HG03460 (cell line): ENCODE measurements around the gene SERPINB12.

Experiments
- ATAC-seq: cut with Tn5 transposase; IDR thresholded peaks from one replicate; pipeline ENCODE4 v1.9.1; 2021; ENCODE audit not compliant: unreplicated experiment

Gene SERPINB12, protein sequence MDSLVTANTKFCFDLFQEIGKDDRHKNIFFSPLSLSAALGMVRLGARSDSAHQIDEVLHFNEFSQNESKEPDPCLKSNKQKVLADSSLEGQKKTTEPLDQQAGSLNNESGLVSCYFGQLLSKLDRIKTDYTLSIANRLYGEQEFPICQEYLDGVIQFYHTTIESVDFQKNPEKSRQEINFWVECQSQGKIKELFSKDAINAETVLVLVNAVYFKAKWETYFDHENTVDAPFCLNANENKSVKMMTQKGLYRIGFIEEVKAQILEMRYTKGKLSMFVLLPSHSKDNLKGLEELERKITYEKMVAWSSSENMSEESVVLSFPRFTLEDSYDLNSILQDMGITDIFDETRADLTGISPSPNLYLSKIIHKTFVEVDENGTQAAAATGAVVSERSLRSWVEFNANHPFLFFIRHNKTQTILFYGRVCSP

DNA sequence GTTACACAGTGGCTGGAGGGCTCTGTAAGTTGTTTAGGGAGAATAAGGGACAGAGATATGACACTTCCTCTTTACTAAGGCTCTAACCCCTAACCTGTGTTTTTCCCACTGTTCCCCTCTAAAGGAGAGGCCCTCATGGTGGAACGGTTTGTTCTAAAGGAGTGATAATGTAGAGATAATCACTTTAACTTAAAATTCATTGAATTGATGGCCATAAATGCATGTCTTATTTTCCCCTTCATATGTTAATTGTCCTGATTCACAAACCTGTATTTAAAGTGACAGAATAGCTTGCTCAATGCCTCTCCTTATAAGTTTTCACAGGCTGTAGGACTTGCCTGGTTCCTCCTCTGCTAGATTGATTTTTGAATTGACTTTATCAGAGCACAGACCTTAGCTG, at the start of gene SERPINB12:
TSS of gene SERPINB12 (plus strand) at position 301 of the 400 bp plus-strand sequence. CDS start 13,791 bp downstream, outside the sequence.
- ATAC-seq = no peak

DNA sequence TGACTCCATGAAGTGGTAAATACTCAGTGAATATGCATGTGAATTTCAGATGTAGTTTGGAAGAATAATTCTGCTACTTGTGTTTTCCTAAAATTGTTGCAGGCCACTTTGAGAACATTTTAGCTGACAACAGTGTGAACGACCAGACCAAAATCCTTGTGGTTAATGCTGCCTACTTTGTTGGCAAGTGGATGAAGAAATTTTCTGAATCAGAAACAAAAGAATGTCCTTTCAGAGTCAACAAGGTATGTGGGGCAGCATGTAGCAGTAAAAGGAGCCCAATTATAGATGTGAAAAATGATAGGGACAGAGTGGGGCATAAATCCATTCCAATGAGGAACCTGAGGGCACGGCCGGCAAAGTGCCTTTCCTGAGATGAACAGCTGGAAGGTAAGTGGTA, 49.3 kb upstream of the SERPINB12 start:
- ATAC-seq = no peak

DNA sequence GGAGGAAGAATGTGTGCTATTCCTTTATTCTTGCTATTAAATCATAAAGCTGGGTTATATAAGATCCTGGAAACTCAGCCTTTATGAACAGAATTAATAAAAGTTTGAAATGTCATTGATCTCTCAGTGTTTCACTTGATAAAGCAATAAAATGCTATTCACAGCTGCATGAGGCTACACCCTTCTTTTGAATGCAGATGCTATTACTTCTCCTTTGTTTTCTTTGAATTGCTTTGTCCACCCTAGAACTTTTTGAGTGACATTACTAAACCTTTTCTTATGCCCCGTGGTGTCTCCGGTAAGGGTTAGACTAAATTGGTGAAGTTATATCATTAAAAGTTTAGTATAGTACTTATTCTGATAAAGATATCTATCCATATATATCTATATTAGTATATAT, 46.5 kb upstream of the SERPINB12 start:
- no peak for ATAC-seq

DNA sequence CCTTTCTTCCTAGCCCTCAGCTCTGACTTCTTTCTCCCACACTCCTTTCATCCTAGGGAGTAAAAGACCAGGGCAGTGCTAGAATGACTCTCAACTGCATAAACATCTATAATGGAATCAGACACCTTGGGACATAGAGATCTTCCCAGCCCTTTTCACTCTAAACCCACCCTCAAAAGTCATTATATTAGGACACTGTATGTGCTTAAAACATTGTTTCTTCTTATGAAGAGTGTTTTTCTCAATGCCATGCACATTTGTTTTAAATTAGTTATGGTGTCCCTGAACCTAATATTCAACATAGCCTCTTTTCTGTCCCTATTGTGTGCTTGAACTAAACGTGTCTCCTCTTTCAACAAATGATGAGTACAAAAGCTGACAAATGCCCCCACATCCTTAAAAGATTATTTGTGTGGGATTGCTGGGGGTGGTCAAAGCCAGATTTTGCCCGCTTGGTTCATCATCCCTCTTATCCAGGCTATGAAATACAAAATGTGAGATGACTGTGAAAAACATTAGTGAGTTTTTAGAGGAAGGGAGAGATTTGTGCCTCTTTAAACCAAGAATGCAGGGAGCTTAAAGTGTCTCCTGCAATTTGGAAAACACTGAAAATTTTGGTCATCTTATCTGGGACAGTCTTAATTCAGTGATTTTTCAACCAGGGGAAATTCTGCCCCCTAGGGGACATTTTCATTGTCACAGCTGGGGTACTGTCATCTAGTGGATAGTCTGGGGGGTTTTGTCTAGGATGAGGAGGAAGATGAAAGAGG, 36.4 kb upstream of the SERPINB12 start:
- ATAC-seq = no peak

DNA sequence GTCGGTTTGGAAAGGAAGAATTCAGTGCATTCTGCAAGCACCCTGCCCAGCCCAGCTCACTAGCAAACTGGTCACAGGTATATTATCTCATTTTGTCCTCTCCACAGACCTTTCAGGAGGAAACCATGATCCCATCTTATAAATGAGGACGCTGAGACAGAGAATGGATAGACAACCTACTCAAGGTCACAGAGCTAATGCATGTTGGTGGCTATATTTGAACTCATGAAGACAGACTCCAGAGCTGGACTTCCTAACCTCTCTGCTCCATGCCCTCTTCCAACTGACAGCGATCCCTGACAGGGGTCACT, 35.9 kb upstream of the SERPINB12 start:
- no peak for ATAC-seq

DNA sequence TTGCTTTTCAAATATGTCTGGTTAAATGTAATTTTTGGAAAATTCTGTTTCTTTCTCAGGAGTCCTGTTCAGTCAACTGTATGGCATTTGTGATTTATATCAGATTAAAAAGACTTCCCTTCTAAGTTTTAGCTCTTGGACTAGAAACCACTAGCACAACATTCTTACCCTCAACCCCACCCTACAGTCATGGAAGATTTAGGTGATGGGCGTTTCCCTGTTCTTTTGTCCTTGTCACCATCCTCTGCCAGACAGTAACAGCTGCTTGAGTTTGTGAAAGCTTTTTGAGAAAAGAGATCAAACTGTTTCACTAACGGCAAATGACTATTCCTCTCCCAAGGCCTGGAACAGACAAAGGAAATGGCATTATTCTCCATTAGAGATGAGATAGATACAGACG, 33.6 kb upstream of the SERPINB12 start:
- ATAC-seq = no peak

DNA sequence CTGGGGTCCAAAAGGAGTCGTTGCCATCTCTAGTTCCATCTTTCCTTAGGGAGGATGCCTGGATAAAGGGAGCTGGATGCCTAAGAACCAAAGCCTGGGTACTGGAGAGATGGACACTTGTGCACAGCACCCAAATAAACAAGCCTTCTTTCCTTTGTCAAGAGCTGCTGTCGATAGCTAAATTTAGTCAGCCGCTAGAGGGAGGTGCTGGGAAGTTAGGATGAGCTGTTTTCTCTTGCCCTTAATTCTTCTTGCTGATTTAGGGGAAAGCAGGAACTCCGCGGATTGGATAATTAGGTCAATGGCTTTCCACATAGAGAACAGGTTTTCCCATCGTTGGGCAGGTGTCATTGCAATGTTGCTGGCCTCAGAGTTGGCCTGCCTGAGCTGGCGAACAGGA, 30.9 kb upstream of the SERPINB12 start:
- ATAC-seq = no peak

DNA sequence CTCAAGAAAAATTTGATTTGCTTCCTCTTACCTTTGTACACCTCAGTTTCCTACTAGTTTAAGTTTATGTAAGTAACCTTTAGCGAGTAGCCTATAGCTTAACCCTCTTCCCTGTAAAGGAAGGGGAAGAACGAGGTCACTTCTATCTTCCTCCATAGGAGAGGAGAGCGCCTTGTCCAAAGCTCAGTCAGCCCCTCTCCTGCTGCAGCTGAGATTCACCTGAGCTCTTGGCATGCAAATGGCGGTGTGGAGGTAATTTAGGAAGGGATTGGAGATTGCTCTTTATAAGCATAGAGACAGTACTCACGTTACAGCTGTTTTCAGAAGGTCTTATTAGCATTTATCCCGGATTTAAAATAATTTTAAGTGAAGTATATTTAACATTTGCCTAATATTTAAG, 27.8 kb upstream of the SERPINB12 start:
- ATAC-seq = no peak

DNA sequence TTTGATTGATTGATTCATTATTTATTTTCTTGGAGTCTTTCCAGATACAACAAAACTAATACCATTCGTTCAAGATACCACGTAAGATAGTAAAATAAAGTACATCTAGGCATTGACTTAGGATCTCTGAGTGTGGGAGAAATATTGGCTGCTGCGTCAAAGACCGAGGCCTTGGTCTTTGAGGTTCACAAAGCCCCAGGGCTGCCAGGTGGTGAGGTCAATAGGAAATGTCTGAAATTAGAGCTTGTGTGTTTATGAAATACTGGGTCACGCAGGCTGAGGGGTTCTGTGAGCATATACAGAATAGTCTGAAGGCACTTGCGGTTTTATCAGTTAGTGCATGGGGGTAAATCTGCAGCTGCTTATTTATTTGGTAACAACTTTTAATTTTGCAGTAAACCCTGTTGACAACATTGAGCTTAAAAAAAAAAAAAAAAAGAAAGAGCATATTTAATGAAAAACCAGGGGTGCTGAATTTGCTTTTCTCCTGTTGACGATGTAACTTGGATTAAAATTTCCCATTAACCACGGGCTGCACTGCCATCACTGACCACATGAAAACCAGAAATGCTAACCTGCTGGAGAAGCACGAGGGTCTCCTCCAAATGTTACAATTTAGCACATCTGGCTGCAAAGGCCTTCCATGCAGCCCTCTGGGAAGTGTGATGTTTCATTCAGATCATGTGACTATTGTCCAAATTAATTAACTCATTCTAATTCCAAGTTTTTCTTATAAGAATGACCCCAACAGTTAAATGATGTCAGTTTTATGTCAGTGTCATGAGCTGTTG, 27.1 kb upstream of the SERPINB12 start:
- no peak for ATAC-seq

DNA sequence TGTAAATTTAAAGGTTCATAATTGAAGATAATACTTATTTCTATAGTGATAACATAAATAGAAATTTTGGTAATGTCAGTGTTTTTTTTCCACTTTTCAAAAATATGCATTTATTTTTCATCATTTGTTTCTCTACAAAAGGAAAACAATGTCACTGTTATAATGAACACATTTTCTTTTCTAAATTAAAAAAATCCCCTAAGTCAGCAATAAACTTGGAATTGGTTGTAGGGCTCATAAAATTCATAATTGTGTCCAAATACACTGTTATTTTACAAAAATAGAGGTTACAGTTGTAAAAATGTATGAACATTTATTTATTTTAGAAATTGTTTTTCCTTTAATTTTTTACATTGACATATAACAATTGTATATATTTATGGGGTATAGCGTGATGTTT, 26.4 kb upstream of the SERPINB12 start:
- no peak for ATAC-seq

DNA sequence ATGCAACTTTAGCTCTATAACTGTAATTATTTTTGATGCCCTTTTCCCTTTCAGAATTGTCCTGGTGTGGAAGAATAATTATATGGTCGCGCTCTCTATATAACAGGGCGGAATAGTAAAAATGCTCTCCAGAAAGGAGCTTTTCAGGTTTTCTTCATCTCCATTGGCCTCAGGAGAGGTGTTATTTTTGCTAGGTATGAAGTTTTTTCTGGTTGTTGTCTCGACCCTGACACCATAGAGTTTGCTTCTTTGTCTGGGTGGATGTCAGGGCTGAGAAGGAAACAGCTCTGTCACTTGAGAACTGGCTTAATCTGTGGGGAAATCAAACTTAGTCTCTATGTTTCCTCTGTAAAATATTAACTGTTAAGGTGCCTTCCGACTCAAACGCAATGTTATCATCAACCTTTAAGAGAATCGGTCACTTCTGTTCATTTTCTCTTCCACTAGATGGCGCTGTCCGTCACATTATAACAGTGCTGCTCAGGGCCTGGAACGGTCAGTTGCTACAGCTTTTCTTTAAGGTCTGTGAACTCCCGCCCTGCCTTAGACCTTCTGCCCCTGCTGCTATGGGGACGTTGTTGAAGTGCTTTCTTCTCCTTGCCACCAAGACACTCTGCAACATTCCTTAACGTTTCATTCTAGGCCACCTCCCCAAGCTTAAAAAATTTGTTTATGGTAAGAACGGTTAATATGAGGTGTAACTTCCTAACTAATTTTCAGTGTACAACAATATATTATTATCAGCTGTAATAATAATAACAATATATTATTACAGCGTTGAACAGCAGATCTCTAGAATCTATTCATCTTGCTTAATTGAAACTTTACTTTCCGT, 23.8 kb upstream of the SERPINB12 start:
- peak; percentile 90 for ATAC-seq

DNA sequence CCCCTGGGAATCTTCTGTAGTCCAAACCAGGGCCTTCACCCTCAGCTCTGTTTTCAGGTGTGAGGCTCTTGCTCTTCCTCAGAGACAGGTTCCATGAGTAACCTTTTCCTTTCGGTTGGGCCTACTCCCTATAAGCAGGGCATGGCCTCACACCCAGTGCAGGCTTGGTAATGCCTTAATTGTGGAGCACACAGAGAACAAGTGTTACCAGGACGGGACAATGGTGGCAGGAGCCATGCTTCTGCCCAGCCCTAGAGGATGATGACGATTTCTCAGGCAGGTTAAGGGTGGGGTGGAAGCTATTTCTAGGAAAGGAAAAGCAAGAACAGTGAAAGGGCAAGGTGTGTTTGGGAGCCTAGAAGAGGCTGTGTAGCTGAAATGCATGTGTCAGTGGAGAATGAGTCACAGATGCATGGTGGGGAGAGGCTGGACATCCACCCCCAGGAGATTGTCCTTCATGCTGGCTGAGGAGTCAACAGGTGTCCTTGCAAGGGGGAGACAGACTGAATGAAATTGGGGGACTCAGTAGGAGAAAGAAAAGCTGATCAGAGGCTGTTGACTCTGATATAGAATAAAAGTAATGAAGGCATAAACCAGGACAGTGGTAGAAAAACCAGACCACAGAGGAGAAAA, 22.0 kb upstream of the SERPINB12 start:
- ATAC-seq = no peak

DNA sequence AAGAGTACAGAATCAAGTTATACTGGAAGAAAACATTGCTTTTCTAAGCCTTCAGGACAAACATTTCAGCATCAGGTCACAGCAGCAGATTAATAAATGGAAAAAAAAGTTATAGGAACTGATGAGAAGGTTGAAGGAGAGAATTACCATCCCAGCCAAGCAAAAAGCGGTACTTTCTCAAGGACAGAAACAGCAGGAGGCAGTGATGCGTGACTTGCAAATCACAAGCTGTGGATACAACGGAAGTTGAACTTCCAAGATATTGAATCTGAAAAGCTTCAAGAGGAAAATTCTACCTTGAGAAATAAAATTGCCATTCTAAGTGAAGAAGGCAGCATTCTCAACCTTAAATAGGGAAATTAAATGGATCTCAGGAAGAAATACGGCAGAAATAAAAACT, 18.5 kb upstream of the SERPINB12 start:
- no peak for ATAC-seq

DNA sequence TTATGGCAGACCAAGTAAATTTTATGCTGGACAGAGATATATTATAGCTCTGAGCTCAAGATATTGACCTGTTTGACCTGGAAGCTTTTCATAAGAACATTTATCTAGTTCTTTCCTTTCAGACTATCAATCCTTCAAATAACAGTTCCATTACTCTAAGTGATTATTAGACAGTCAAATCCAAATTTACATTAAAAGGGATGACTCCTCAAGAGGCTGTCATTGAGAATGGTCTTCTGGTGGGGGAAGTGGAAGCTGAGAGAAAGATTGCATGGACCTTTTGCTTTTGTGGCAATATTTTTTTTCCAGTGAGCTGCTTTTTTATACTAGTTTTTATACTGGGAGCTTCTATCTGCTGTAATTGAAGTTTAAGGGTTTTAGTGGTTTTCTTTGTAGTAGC, 14.9 kb upstream of the SERPINB12 start:
- ATAC-seq = no peak

DNA sequence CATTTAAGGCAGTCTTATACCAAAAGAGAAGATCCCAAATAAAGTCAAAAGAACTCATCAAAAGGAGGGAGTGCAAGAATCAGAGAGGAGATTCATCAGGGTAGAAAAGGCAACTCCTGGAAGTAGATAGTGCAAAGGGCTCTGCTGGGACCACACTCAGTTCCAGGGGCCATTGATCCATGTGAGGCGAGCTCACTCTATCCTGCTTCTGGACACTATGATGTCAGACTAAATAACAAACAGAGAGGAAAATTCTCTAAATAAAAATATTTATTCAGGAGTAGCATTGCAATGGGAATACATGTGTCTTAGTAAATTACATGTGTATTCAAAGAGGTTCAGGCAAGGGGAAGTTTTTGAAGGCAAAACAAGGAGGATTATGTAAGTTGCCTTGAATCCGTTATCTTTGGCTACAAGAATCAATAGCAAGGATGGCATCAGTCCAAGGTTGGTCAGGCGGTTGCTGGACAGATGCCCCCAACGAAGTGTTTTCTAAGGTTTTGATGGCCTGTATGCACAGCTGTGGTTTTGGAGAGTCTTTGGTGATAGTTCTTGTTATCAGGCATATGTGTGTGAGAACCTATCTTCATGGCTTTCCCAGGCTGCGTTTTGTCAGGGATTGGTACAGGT, 13.2 kb upstream of the SERPINB12 start:
- no peak for ATAC-seq

DNA sequence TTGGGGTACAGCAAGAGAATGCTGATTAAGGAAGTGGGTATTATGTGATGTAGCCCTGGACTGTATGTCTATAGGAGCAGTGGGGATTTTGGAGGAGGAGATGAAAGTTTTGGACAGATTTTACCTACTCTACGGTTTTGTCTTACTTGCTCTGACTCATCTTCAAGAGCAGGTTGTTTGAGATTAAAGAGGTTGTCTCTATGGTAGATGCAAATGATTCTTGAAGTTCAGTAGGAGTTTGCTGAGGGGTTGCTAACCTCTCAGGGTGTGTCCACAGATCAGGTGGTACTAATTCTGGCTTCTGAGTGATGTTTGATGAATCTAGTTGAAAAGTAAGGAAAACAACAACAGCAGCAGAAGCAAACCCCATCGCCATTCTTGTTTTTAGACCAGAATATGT, 9.7 kb upstream of the SERPINB12 start:
- no peak for ATAC-seq

DNA sequence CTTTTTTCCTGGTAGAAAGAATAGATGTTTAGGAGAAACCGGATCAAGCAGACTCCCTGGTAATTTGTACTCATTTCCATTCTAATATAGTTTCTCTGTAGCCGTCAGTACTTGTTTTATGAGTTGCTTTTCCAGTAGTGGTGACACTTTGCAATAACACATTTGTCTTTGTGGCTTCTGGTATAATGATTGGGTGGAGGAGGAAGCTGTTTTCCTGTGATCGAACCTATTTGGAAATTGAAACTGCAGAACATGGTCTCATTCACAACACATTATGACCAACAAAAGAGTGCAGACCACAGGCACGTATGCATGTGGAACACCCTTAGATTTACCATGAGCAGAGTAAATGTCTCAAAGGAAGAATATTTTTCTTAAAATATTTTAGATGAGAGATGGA, 7.6 kb upstream of the SERPINB12 start:
- no peak for ATAC-seq

DNA sequence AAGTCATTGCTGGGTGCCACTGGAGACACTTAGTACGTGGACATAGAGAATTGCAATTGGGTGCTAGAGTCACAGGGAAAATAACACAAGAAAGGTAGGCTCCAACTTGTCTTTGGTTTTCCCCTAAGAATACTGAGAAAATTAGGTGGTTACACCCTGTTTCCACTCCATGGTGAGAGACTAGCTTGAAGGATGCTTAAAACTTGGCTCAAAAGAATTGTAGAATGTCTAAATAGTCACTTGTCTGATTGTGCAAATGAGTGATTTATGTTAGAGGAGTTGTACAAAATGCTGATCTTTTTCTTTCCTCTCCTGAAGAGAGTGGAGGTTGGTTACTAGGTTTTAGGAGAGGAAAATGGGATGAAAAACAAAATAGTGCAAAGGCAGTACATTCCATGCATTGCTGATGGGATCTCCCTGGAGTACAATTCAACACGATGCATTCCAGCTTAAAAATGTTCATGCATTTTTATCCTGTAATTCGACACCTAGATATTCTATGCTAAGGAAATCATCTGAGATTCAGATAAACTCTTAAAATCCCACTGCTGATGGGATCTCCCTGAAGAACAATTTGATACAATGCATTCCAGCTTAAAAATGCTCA, 2.2 kb upstream of the SERPINB12 start:
- no peak for ATAC-seq

DNA sequence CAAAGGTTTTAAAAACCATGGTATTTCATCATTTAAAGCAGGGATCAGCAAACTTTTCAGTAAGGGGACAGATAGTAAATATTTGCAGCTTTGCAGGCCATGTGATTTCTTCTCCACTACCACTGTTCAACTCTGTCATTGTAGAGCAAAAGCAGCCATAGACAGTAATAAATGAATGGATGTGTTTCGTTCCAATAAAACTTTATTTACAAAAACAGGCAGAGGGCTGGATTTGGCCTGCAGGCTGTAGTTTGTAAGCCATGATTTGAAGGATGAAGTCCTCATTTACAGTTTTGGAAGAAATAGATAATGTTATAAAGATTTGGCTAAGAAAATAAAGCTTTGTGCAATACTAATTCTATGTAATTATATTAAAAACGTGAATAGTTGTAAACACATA, 1.8 kb downstream of the SERPINB12 start:
- no peak for ATAC-seq

DNA sequence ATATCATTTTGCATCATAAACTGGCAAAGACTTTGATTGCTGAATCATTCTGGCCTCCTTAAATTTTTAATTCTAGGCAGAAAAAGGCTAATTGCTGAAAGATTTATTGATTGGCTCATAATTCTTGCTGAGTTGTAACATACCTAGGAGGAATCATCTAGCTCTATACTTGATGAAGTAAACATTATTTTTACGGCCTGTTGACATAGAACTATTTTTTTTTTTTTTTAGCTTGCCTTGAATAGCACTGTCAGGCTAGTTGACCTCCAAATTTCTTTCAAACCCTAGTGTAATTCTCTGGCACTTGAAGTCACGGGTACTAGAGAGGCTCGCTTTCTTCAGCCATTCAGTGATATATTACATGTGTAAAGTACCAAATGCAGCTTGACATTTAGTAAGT, 2.8 kb downstream of the SERPINB12 start:
- no peak for ATAC-seq
